GM19372 (cell line): ENCODE measurements around the gene CCDC15.
"Not testable (repeated sequence)": the region's sequence is repeated elsewhere in the genome, so short reads cannot be mapped to it uniquely, and the experiment has no call there.

Experiments used
- ATAC-seq: cut with Tn5 transposase; IDR thresholded peaks from one replicate; pipeline ENCODE4 v1.9.1; 2021; ENCODE audit warnings: mild to moderate bottlenecking, low read depth, moderate library complexity; ENCODE audit not compliant: unreplicated experiment

The CCDC15 gene

GRCh38 chr11:124984512-124984854 lies 30.5 kb downstream of the CCDC15 start:
- ATAC-seq = no peak

- ATAC-seq = no peak
Measured at GRCh38 chr11:124987096-124987495, 33.1 kb downstream of the CCDC15 start.

DNA sequence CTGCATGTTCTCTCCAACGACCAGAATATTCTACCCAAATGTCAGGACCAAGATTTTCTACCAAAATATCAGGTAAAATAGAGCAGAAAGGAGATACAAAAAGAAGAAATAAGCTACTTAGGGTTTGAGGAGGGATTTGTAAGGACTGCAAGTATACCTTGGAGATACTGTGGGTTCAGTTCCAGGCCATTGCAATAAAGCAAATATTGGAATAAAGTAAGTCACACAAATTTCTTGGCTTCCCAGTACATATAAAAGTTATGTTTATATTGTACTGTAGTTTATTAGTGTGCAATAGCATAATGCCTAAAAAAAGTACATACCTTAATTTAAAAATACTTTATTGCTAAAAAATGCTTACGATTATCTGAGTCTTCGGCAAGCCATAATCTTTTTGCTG lies 34.1 kb downstream of the CCDC15 start:
- no peak for ATAC-seq

DNA sequence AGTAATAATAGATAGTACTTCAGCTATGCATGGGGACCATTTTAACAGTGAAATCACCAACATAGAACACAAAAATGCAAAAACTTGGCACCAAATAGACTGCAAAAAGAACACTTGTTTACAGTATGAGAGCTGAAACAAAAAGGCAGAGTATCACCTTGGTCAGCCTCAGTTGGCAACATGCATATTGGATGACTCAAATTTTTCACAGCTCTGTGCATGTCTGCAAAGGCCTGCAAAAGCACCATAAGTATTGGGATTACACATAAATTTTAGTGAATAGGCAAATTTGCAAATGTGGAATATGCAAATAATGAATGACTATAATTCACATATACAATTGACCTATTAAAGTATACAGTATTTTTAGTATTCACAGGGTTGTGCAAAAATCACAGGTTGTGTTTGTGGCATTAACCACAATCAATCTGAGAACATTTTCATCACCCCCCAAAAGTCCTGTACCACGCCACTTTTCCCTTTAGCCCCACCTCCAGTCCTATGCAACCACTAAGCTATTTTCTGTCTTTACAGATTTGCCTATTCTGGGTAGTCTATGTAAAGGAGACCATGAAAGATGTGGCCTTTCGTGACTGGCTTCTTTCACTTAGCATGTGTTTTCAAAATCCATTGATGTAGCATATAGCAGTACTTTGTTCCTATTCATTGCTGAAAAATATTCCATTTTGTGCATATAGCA lies 47.2 kb downstream of the CCDC15 start:
- no peak for ATAC-seq

DNA sequence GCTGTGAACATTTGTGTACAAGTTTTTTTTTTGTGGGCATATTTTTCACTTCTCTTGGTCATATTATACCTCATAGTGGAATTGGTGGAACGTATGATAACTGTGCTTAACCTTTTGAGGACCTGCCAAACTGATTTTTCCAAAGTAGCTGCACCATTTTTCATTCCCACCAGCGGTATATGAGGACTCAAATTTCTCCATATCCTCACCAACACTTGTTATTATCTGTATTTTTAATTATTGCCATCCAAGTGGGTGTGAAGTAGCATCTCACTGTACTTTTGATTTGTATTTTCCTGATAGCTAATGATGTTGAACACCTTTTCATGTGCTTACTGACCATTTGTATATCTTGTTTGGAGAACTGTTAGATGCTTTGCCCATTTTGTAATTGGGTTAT lies 47.8 kb downstream of the CCDC15 start:
- no peak for ATAC-seq

- no peak for ATAC-seq
Measured at GRCh38 chr11:125005491-125005890, 51.5 kb downstream of the CCDC15 start.

- no peak for ATAC-seq
Measured at GRCh38 chr11:125016413-125016812, 62.4 kb downstream of the CCDC15 start.

DNA sequence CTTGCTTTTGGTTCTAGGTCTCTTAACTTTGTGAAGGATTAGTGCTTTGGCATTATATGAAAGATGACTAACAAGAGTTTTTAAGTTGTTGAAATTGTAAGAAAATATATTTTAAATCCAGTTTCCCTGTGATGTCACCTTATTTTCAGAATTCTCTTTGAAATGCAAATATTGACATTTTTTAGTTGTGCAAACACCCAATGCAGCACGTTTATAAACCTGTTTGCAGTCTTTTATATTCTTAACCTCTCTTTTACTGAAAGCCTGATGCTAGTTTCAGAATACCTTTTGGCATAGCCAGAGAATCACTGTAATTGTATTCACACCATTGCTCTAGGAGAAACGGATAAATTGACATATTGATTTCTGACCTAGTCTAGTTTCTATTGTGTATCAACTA lies 66.3 kb downstream of the CCDC15 start:
- no peak for ATAC-seq

GRCh38 chr11:125022551-125022950 lies 68.5 kb downstream of the CCDC15 start:
- no peak for ATAC-seq

- ATAC-seq = no peak
Measured at GRCh38 chr11:125025968-125026367, 72.0 kb downstream of the CCDC15 start.

DNA sequence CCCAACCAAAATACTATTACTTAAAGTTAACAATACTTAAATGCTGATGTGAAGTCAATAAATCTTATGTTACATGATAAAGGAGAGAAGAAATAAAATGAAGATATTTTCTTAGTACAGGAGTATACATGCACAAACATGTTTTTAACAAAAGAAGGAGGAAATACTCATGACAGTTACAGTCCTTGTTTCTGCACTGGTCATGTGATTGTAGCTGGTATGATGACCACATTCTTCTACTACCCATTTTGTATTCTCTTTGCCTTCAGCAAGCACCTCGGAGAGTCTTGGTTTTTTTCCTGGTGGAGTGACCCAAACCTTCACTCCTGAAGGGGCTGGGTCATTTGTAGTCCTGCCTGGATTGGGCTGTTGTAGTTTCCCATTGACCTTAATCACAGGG lies 75.4 kb downstream of the CCDC15 start:
- not testable (repeated sequence) for ATAC-seq

DNA sequence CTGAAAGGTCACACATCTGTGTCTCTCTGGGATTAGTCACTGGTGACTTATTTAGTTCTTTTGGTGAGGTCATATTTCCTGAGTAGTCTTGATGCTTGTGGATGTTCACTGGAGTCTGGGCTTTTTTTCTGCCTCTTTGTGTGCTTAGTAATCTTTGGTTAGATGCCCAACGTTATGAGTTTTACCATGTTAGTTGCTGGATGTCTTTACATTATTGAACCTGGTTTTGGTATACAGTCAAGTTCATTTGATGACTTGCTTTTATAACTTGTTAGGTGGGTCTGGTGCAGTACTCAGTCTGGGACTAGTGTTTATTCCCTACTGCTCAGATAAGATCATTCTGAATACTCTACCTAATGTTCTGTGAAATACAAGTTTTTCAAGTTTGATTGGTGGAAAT lies 82.9 kb downstream of the CCDC15 start:
- ATAC-seq = no peak

DNA sequence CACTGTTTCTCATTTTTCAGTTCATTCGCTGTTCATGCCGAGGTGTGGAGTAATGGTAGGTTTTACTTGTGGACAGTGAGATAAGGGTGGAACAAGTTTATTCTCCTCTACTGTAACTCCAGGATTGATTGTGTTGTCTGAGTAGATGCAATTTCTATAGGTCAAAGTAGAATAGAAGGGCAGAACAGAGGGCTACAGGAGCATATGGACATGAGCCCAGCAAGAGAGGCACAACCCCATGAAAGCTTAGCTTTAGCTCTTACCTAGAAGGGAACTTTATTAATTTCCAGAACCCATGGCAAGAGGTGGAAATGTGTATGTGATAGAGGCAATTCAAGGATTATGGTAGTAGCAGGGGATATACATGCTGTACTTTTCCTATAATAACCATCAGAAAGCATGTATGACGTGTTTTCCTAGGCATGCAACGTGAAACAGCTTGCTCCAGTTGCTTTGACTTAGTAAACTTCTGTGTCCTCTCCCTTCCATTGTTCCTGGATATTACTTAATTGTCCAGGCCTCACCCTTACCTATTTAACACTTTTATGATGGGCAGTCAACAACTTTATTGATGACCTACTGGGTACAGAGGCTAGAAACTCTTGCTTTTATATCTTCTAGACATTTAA lies 95.3 kb downstream of the CCDC15 start:
- no peak for ATAC-seq

GRCh38 chr11:125052047-125052446 lies 98.0 kb downstream of the CCDC15 start:
- ATAC-seq = no peak

- no peak for ATAC-seq
Measured at GRCh38 chr11:125053167-125053566, 99.2 kb downstream of the CCDC15 start.

DNA sequence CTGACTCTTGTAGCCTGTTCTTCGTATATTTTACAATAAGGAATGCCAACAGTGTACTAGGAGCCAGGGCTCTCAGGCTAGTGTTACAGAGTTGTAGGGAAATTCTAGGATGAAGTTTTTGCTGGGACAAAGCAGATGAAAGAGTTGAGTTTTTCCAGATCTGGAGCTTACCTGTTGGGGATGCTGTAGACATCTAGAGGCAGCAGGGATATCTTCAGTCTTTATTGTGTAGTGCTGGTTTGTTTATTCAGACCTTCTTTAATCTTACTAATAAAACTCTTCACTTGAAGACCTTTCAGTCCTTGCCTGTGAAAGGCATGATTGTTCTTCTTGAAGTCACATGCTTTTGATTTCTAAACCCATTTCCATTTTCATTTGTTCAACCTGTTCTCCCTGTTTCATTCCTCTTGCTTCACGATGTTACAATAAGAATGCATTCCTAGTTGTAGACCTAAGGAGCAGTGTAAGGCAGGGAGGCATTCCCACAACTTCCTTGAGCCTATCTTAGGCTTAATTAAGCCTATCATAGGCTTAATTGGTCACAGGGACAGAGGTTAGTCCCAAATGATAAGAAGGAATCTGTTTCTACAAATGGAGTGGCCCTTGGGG lies 101.2 kb downstream of the CCDC15 start:
- ATAC-seq = no peak

- ATAC-seq = not testable (repeated sequence)
Measured at GRCh38 chr11:125056111-125056510, 102.1 kb downstream of the CCDC15 start.

GRCh38 chr11:125056931-125057692 lies 103.1 kb downstream of the CCDC15 start:
- no peak for ATAC-seq

GRCh38 chr11:125057693-125058016 lies 103.7 kb downstream of the CCDC15 start:
- no peak for ATAC-seq

DNA sequence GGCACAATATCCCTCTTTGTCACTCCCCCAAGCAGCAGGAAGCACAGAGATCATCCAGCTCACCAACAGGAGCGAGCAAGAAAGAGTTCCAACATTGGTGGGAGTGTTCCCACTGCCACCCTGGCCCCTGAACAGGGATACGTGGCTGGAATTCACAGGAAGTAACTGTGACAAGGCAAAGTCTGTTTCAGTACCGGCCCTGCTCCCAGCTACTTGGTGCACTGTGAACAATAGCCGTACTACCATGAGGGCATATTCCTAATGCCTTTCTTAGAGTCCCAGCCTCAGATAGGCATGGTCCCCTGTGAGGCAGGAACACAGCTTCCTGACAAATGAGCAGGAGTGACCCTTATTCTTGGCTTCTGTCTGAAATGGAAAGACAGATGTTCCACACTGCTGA lies 107.3 kb downstream of the CCDC15 start:
- ATAC-seq = no peak

DNA sequence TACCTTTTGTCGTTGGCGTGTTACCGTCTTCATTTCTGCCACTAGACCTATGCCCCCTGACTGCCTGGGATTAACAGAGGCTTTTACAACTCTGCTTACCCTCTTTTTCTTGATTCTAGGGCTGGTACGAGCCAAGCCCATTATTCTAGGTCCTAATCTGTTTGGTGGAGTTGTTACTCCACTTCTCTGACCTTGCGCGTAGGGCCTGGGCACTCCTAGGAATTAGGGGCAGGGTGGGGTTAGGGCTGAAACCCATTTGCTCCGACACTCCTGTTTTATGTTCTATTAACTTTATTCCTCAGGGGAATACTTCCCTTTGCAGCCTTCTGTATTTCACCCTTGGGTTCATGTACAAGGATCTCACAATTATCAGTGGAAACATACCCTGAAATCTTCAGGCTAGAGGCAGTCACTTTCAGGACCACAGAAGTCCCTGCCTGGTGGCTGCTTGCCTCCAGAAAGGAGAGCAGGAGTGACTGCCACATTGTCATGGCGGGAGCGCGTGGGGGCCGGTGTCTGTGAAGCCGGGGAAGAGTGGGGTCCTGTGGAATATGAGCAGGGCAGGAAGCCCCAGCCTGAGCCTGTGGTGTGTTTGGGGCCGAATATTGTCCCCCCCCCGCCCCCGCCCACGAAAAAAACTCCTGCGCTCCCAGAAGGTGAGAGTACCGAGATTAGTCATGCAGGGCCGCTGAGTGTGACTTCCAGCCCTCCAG lies 108.4 kb downstream of the CCDC15 start:
- no peak for ATAC-seq
